Keratinocyte (primary cell): Measurements from ENCODE around the gene FBXO47. TPM values are rescaled to one million over a fixed set of nuclear protein-coding genes. Genes with fewer than 3 reads are reported as not detected.

Experiments
- DNase-seq: peaks from one replicate; pipeline ENCODE4 v3.0.0-alpha.2; 2011; ENCODE audit warnings: low read depth, missing footprints, low spot score
- FAIRE-seq: peaks from 2 replicates; lab custom pipeline; 2011; peaks lifted over from hg19 to GRCh38; lab: Jason Lieb, UNC
- H2AFZ ChIP-seq: 2 replicates; pipeline ENCODE4 v1.6.0; 2012; ENCODE audit warnings: low read length, control low read depth, inconsistent platforms; ENCODE audit not compliant: control insufficient read depth
- H3K27ac ChIP-seq: 2 replicates; pipeline ENCODE4 v1.5.1; 2011; ENCODE audit warnings: low read length; ENCODE audit not compliant: control insufficient read depth, insufficient read depth
- H3K27me3 ChIP-seq: 3 replicates; pipeline ENCODE4 v1.6.0; 2011; ENCODE audit warnings: low read length; ENCODE audit not compliant: control insufficient read depth, insufficient read depth; ENCODE audit errors: extremely low read depth
- H3K36me3 ChIP-seq, 2 experiments: 2 replicates in 1 of 2; 3 replicates in 1 of 2; pipeline ENCODE4 v1.5.1; 2011; ENCODE audit warnings: low read length in 2 of 2, mild to moderate bottlenecking in 1 of 2; ENCODE audit not compliant: control insufficient read depth in 2 of 2, insufficient read depth in 2 of 2; ENCODE audit errors: extremely low read depth in 1 of 2
- H3K4me1 ChIP-seq: 3 replicates; pipeline ENCODE4 v1.5.1; 2011; ENCODE audit warnings: low read length; ENCODE audit not compliant: control insufficient read depth, insufficient read depth; ENCODE audit errors: extremely low read depth
- H3K4me2 ChIP-seq: 3 replicates; pipeline ENCODE4 v1.6.0; 2011; ENCODE audit warnings: low read depth, low read length; ENCODE audit not compliant: control insufficient read depth, insufficient read depth; ENCODE audit errors: extremely low read depth
- H3K4me3 ChIP-seq, 3 experiments: fragments of 200-600 bp in 1 of 3; sonication (generic) in 1 of 3; 2 replicates in 2 of 3; 3 replicates in 1 of 3; pipeline ENCODE4 v1.5.1; 2011 to 2016; ENCODE audit warnings: low read length in 3 of 3, mild to moderate bottlenecking in 3 of 3, control low read depth in 2 of 3, inconsistent platforms in 1 of 3, low read depth in 1 of 3, mixed read lengths in 1 of 3, mixed run types in 1 of 3, moderate library complexity in 1 of 3; ENCODE audit not compliant: control insufficient read depth in 2 of 3, insufficient read depth in 2 of 3; ENCODE audit errors: extremely low read depth in 1 of 3
- H3K79me2 ChIP-seq: 2 replicates; pipeline ENCODE4 v1.6.0; 2012; ENCODE audit warnings: low read length; ENCODE audit not compliant: control insufficient read depth, insufficient read depth
- H3K9ac ChIP-seq: 3 replicates; pipeline ENCODE4 v1.6.0; 2011; ENCODE audit warnings: low read length; ENCODE audit not compliant: control insufficient read depth, insufficient read depth; ENCODE audit errors: extremely low read depth
- H3K9me1 ChIP-seq: 3 replicates; pipeline ENCODE4 v1.6.0; 2011; ENCODE audit warnings: low read length; ENCODE audit not compliant: control insufficient read depth, insufficient read depth; ENCODE audit errors: extremely low read depth
- H3K9me3 ChIP-seq: 2 replicates; pipeline ENCODE4 v1.5.1; 2012; ENCODE audit warnings: low read depth, low read length; ENCODE audit not compliant: control insufficient read depth
- H4K20me1 ChIP-seq: 3 replicates; pipeline ENCODE4 v1.6.0; 2011; ENCODE audit warnings: low read length; ENCODE audit not compliant: control insufficient read depth, insufficient read depth; ENCODE audit errors: extremely low read depth
- CTCF ChIP-seq, 3 experiments: IDR thresholded peaks in 1 of 3; conservative IDR thresholded peaks in 1 of 3; optimal IDR thresholded peaks in 1 of 3; 2 replicates in 2 of 3; 3 replicates in 1 of 3; pipeline versions ENCODE3 to v1.5.1; 2011; ENCODE audit warnings: low read length in 3 of 3, mild to moderate bottlenecking in 3 of 3, moderate library complexity in 2 of 3, control low read depth in 1 of 3, inconsistent platforms in 1 of 3; ENCODE audit not compliant: insufficient read depth in 2 of 3; ENCODE audit errors: extremely low read depth in 1 of 3
- EZH2 ChIP-seq: IDR thresholded peaks from one replicate; pipeline ENCODE4 v1.6.1; 2012; ENCODE audit warnings: inconsistent platforms, mild to moderate bottlenecking, low read length, moderate library complexity
- dilution Hi-C: fragments of 300-500 bp; cut with MboI; formaldehyde crosslinking; loops from one replicate; pipeline ENCODE4 v1.7.0; 2020; ENCODE audit warnings: low sequenced_read_pairs; ENCODE audit not compliant: extremely low pct_ligation_motif_present
- polyA plus RNA-seq, 5 experiments: library from polyadenylated mRNA; depleted of rRNA in 3 of 5; stranded (reverse) in 3 of 5; stranded (forward) in 1 of 5; unstranded in 1 of 5; fragments of >200 nt; gene quantifications; 1 replicate in 1 of 5; 2 replicates in 3 of 5; 3 replicates in 1 of 5; pipeline versions ENCODE4 v1.2.1 to v1.2.3, GENCODE V29; 2011 to 2012; ENCODE audit warnings: missing spikeins in 2 of 5, low read depth in 1 of 5, low replicate concordance in 1 of 5

FBXO47 gene
- polyA plus RNA-seq, 1 donor (not counting 4 experiments of a cell fraction or from before 2014, with no cell fraction given) = not detected

- Histone ChIP-seq H4K20me1 (no peaks in the 10 kb centered on the region), H3K4me1 (peaks cover 7% of the 10 kb centered on the region), H3K4me2 (no peak overlapping the region), H3K9ac (no peak overlapping the region), H3K27me3 (no peaks in the 10 kb centered on the region), H3K36me3 (no peaks in the 10 kb centered on the region), H2AFZ (no peak overlapping the region), H3K27ac (no peak overlapping the region), H3K4me3 (no peak overlapping the region), H3K9me1 (no peaks in the 10 kb centered on the region), H3K9me3 (no peaks in the 10 kb centered on the region), H3K79me2 (no peaks in the 10 kb centered on the region)
- dilution Hi-C loops = no loop called here
- FAIRE-seq (no peak), DNase-seq (no peak)
- no peak for TF ChIP-seq CTCF (optimal IDR thresholded peaks at IDR 0.05 in 1 of 3, IDR thresholded peaks at IDR 0.05 in 1 of 3, conservative IDR thresholded peaks at IDR 0.05 in 1 of 3; ENCODE audit: extremely low read depth in 1 of 3, insufficient read depth in 2 of 3, low read length in 3 of 3)
- TF ChIP-seq EZH2 = no peak
Measured at GRCh38 chr17:39014044-39014794, 47.0 kb upstream of the FBXO47 start.

GRCh38 chr17:39012725-39013124 is 45.5 kb upstream of the FBXO47 start:
- Histone ChIP-seq H3K9me1 (no peaks in the 10 kb centered on the region), H3K4me2 (no peak overlapping the region), H3K36me3 (no peaks in the 10 kb centered on the region), H3K27ac (no peak overlapping the region), H3K9me3 (no peaks in the 10 kb centered on the region), H3K27me3 (no peaks in the 10 kb centered on the region), H4K20me1 (no peaks in the 10 kb centered on the region), H3K79me2 (no peaks in the 10 kb centered on the region), H3K9ac (no peak overlapping the region), H2AFZ (no peak overlapping the region), H3K4me3 (no peak overlapping the region), H3K4me1 (peaks cover 7% of the 10 kb centered on the region)
- no peak for FAIRE-seq
- dilution Hi-C loops = no loop called here
- no peak for DNase-seq
- TF ChIP-seq EZH2 = no peak
- TF ChIP-seq CTCF (optimal IDR thresholded peaks at IDR 0.05 in 1 of 3, IDR thresholded peaks at IDR 0.05 in 1 of 3, conservative IDR thresholded peaks at IDR 0.05 in 1 of 3; ENCODE audit: extremely low read depth in 1 of 3, insufficient read depth in 2 of 3, low read length in 3 of 3) = no peak
